K562 (cell line): ENCODE results near the gene ANKRD31.

Experiments
- CTCF ChIP-seq, 3 experiments: IDR thresholded peaks in 2 of 3; conservative IDR thresholded peaks in 1 of 3; 2 replicates each; pipeline ENCODE4 v1.5.1; 2011 to 2012; ENCODE audit warnings: low read length in 3 of 3, mild to moderate bottlenecking in 3 of 3, control low read depth in 2 of 3, improper control_type of control experiment in 1 of 3, inconsistent platforms in 1 of 3, low read depth in 1 of 3, mixed read lengths in 1 of 3, moderate library complexity in 1 of 3; ENCODE audit not compliant: insufficient read depth in 2 of 3
- ERF ChIP-seq: fragments of 450-650 bp; formaldehyde crosslinking; IDR thresholded peaks from 2 replicates; pipeline ENCODE4 v1.4.0; 2020; ENCODE audit warnings: mild to moderate bottlenecking, mixed read lengths
- EZH2 ChIP-seq: IDR thresholded peaks from 2 replicates; pipeline ENCODE4 v1.6.1; 2012; ENCODE audit warnings: low read depth, mild to moderate bottlenecking, inconsistent platforms, low read length, borderline replicate concordance
- GTF2B ChIP-seq: IDR thresholded peaks from 2 replicates; pipeline ENCODE4 v1.6.1; 2011; ENCODE audit not compliant: insufficient read length; ENCODE audit errors: extremely low read depth
- ID3 ChIP-seq, 2 experiments: fragments of 250-450 bp in 1 of 2; fragments of 450-650 bp in 1 of 2; sonication (Bioruptor Pico) in 1 of 2; IDR thresholded peaks; 2 replicates each; pipeline versions ENCODE4 v1.6.1 to v1.8.0; 2016 to 2021; ENCODE audit warnings: mild to moderate bottlenecking in 2 of 2, moderate library complexity in 2 of 2, missing compliant biosample characterization in 1 of 2, missing genetic modification characterization in 1 of 2
- MLX ChIP-seq, 2 experiments: fragments of 450-650 bp in 1 of 2; sonication (generic) in 1 of 2; formaldehyde crosslinking; conservative IDR thresholded peaks; 2 replicates each; pipeline versions ENCODE4 v1.4.0 to v1.8.1; 2020 to 2022; ENCODE audit warnings: mild to moderate bottlenecking in 1 of 2, missing genetic modification reagents in 1 of 2
- POLR2AphosphoS5 ChIP-seq: IDR thresholded peaks from 2 replicates; pipeline ENCODE4 v1.6.1; 2011; ENCODE audit warnings: mild to moderate bottlenecking, low read depth, low read length, moderate library complexity; ENCODE audit not compliant: control insufficient read depth, insufficient read depth
- SRSF9 ChIP-seq: fragments of 200-400 bp; formaldehyde crosslinking; IDR thresholded peaks from 2 replicates; pipeline ENCODE4 v1.6.1; 2017; ENCODE audit warnings: low read depth, low read length, borderline replicate concordance
- ZBTB11 ChIP-seq, 3 experiments: fragments of 200-800 bp in 1 of 3; fragments of 250-450 bp in 1 of 3; fragments of 450-650 bp in 1 of 3; sonication (Bioruptor Pico) in 1 of 3; sonication (Bioruptor generic) in 1 of 3; formaldehyde crosslinking in 1 of 3; IDR thresholded peaks; 2 replicates each; pipeline versions ENCODE4 v1.6.1 to v1.8.0; 2016 to 2022; ENCODE audit warnings: mild to moderate bottlenecking in 2 of 3, missing genetic modification characterization in 2 of 3, missing compliant biosample characterization in 1 of 3, moderate library complexity in 1 of 3

- TF ChIP-seq ERF, result no peak
- TF ChIP-seq ZBTB11 (CRISPR knock-in tag; IDR thresholded peaks at IDR 0.05), result no peak
- no peak for TF ChIP-seq ID3 (CRISPR knock-in tag; IDR thresholded peaks at IDR 0.05)
- no peak for TF ChIP-seq ID3 (tag; IDR thresholded peaks at IDR 0.05)
- TF ChIP-seq EZH2, result no peak
- TF ChIP-seq CTCF (IDR thresholded peaks at IDR 0.05 in 2 of 3, conservative IDR thresholded peaks at IDR 0.05 in 1 of 3; ENCODE audit: insufficient read depth in 2 of 3, low read depth in 1 of 3, low read length in 3 of 3), result no peak
- TF ChIP-seq POLR2AphosphoS5, result no peak
- no peak for TF ChIP-seq GTF2B
- TF ChIP-seq MLX (CRISPR knock-in tag; conservative IDR thresholded peaks at IDR 0.05), result no peak
- no peak for TF ChIP-seq SRSF9
Measured at GRCh38 chr5:75274486-75274885, 37.8 kb upstream of the ANKRD31 start.
